IPS-18c (cell line): Measurements from ENCODE around the gene UROC1.

Experiments used
- H3K4me3 ChIP-seq: 2 replicates; pipeline ENCODE4 v1.7.0; 2013; ENCODE audit warnings: low read depth, mild to moderate bottlenecking, low read length, moderate library complexity; ENCODE audit not compliant: insufficient read depth
- H3K9me3 ChIP-seq: one replicate; pipeline ENCODE4 v1.6.1; 2013; ENCODE audit warnings: mild to moderate bottlenecking, low read length, moderate library complexity; ENCODE audit not compliant: control insufficient read depth, insufficient read depth

Gene UROC1

DNA sequence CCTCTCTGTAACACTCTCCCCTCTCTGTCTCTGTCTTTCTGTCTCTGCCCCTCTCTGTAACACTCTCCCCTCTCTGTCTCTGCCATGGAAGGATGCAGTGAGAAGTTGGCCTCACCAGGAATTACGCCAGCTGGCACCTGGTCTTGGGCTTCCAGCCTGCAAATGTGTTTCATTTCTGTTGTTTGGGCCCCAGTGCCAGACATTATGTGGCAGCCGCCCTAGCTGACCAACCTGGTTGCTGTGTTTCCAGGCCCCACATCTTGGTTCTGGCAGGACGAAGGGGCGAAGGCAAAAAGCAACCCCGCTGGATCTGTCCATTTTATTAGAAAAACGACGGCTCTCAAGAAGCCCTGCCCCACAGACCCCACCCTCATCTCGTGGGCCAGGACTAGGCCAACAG lies 36.7 kb downstream of the UROC1 start:
- no peak overlapping the region for H3K4me3 ChIP-seq
- H3K9me3 ChIP-seq, result no peaks in the 10 kb centered on the region

DNA sequence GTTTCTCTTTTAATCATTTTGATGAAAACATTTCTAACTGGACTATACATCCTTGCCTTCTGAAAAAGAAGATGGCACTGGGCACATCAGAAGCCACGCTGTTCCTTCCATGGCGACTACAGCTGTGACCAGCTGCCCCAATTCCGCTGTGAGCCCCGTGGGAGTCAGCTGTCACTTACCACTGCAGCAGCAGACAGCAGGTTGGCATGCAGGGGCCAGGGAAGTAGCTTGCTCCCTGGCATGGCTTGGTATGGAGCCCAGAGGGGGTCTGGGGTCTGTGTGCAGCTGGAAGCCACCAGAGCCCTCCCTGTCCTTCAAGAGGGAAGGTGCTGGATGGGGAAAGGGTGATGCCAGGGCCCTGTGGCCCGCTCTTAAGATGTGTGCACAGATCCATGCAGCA lies 37.4 kb downstream of the UROC1 start:
- Histone ChIP-seq H3K9me3 (no peaks in the 10 kb centered on the region), H3K4me3 (no peak overlapping the region)

DNA sequence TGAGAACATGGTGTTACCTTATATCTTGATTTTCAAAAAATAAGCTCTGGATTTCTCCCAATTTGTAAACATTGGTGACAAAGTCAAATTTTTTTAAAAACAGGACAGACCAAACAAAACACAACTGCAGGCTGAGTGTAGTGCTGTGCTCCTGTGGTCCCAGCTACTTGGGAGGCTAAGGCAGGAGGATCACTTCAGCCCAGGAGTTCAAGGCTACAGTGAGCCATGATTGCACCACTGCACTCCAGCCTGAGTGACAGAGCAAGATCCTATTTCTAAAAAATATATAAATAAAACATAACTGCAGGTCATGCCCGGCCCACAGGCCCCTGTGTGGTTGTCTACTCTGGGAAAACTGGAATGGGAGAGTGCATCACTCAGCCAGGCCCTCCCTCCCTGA lies 37.9 kb downstream of the UROC1 start:
- Histone ChIP-seq H3K9me3 (no peaks in the 10 kb centered on the region), H3K4me3 (no peak overlapping the region)

DNA sequence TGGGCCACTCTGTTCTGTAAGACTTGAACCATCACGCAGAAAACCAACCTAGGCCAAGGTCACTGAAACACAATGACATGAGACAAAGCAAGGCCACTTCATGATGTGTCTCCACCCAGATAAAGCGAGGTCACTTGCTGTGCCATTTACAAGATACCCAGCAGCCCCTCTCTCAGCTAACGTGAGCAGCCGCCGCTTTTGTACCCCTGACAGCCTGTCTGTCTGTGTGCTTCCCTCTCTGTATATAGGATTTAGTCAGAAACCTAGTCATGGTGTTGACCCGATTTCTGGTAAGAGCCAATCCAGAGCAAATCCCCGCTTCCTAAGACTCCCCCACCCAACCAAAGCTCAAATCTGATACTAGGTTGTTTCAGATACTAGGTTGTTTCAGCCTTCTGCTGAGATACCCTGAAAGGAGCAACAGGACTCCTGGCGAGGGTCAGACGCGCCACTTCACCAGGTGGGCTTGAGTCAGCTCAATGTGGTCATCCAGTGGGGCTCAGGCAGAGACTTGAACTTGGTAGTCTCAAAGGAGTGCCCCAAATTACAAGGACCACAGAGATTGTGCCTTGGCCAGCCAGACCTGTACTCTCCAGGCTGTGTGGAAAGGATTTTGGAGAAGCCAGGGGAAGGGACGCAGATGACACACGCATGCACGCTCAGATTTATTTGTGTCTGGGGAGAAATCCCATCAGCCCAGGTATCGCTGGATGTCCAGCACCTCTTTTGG lies 38.8 kb downstream of the UROC1 start:
- H3K9me3 ChIP-seq, result no peaks in the 10 kb centered on the region
- H3K4me3 ChIP-seq, result no peak overlapping the region

DNA sequence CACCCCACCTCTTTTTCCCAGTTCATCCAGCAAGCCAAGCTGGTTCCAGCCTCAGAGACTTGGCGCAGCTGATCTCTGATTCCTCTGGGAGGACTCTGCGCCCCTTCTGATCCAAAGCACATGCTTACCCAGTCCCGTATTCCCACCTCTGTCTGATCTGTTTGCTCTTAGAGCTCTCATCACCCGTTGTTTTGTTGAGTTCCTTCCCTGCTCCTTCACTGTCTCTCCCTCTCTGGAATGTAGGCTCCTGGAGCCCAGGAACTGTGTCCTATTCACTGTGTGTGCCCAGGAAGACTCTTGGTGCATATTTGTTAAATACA lies 40.6 kb downstream of the UROC1 start:
- Histone ChIP-seq H3K4me3 (no peak overlapping the region), H3K9me3 (no peaks in the 10 kb centered on the region)

DNA sequence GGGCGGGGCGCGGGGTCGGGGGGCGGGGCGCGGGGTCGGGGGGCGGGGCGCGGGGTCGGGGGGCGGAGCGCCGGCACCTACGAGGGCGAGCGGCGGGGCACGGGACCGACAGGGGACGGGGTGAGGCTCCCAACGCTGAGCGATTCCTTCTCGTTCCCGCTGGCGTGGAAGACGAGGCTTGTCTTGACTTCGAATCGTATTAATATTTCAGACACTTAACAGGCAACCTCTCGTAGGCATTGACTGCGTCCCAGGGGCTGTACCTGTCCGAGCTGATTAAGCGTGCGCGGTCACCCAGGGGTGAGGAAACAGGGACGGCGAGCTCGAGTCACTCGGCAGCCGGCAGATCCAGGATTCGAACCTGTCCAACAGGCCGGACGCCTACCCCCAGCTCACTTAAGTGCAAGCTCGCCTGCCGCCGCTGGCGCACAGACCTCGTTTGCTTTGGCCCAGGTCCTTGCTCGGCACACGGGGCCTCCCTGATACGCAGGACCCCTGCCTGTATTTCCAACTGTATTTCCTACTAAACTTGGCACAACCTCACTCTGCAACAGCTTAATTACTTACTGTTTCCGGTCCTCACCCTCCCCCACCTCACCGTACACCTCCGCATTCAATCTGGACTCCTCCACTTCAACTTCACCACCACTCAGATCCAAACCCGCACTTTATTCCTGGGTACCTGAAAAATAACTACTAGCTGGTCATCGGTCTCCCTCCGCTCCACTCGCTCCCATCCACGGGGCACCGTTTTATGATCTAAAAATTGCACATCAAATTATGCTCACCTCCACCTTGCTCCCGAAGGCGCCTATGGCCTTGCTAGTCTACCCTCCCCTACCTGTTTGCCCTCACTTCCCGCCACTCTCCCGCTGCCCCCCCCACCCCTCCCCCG lies 41.2 kb downstream of the UROC1 start:
- Histone ChIP-seq H3K9me3 (no peaks in the 10 kb centered on the region), H3K4me3 (peak overlapping the region; percentile 70)

DNA sequence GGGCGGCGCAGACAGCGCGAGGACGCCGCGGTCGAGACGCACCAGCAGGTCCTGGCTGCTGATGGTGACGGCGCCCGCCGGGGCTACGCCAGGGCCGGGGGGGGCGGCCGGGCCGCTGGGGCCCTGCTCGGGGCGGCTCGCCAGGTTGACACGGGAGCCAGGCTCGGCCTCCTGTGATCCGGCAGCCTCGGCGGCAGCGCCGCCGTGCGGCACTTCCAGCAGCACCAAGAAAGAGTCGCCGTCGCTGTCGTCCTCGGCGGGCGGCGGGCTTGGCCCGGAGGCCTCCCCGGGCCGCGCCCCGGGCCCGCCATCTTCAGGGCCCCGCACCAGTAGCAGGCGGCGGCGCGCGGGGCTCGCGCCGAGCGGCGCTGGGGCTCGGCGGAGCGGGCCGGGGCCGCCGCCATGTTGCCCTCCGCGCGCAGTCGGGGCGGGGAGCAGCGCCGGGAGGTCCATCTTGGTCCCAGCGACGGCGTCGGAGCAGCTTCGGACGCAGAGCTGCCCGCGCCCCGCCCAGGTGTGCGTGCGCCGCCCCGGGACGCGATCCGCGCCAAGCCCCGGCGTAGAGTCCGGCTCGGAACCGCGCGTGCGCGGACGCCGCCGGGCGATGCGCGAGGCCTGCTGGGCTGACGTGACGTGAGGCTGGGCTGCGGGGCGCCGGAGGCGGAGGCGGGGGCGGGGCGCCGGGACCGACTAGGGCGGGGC lies 42.0 kb downstream of the UROC1 start, which contains the start of gene ZXDC:
ZXDC (minus strand) TSS at position 479 of the 702 bp plus-strand sequence; CDS start at position 453, 26 bp downstream.
- H3K4me3 ChIP-seq, result peak within 1 kb of the TSS; percentile 70
- H3K9me3 ChIP-seq, result no peaks in the 10 kb centered on the region

DNA sequence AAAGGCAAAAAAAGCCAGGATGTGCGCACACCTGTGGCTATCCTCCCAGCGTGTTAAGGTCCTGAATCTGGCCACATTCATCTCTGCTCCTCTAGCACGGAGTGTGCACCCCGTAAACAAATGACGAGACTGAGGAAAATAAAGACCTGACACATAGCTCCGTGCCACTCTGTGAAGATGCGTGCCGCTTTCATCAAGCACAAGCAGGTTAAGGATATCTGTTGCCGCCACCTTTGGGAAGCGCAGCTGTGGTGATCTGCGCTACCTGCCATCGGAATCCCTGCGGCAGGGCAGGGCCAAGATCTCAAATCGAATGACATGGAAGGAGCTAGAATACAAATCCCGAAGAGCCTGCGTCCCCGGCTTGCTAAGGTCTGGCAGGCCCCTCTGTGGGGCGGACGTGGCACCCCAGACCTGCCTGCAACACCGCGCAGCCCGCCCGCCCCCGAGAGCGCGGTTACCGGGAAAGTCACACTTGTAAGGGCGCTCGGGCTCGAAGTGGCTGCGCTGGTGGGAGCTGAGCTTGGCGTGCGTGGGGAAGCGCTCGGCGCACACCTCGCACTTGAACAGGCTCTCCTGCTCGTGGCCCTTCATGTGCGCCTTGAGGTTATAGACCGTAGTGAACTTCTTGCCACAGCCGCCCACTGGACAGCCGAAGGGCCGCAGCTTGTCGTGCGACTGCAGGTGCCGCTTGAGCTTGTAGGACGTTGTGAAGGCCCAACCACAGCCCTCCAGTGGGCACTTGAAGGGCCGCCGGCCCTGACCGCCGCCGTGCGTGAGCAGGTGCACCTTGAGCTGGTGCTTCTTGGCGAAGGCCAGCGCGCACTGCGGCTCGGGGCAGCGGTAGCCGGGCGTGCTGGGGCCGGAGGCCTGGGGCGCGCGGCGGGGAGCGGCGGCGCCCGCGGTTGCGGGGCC lies 42.8 kb downstream of the UROC1 start:
- Histone ChIP-seq H3K9me3 (no peaks in the 10 kb centered on the region), H3K4me3 (peak overlapping the region; percentile 63)

DNA sequence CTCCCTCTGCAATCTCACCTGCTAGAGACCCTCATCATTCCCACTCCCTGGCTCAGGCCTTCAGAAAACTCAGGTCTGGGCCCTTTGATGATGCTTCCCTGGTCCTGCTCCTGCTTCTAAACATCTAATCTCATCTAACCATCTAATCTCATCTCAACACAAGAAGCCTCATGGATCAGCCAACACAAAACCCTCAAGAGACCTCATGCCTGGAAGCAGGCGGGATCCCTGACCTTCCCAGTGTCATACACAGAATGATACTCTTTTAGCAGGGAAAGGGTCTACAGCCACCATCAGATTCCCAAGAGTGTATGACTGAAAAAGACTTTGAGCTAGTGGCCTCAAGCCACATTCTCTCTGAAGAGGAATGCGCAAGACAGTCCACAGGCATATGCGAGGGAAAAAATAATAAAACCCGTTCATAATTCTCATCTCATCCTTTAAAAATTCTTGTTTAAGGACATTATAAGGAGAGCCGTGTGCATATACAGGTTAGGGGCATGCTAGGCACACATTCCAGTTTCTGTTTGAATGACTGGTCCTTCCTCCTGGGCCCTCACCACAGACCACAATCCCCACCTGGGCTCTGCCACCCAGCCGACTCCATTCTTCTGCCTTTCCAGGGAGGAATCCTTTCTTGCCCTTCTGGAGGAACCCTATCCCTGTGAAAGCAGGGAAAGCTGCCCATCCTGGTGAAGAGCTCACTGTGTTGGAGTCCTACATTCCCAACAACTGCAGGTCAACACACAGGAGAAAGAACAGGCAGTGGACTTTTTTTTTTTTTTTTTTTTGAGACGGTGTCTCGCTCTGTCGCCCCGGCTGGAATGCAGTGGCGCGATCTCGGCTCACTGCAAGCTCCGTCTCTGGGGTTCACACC lies 44.0 kb downstream of the UROC1 start:
- H3K4me3 ChIP-seq, result peak overlapping the region; percentile 10; the same call in 1 of the 2 replicates
- H3K9me3 ChIP-seq, result no peaks in the 10 kb centered on the region

DNA sequence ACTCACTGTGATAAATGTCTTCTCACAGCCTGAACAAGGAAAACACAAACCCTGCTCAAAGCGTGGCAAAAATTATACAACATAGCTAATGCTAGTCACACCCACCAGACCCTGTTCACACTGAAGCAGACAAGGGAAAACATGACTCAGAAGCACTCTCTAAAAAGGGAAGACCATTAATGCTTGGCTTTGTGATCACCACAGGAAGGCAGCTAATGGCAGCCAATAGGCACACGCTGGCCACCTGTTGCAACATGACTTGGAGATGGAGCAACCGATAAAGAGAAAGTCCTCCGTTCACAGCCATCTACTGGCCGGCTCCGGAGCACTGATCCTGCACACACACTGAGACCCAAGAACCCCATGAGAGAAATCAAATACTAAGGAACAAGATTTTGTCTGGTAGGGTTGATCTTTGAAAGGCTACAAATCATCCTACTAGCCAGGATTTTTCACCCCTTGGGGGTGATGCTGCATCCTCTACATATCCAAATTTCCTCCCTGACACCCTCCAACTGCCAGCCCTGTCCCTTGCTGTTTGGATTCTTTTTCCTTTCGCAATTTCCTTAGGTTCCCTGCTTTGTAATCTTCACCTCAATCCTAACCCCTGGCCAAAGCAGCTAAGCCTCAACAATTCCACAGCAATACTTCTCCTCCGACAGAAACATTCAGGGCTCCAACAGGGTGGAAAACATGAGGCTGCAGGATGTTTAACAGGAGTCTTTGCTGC lies 45.1 kb downstream of the UROC1 start:
- Histone ChIP-seq H3K9me3 (no peaks in the 10 kb centered on the region), H3K4me3 (no peak overlapping the region; the same call in 1 of the 2 replicates)

DNA sequence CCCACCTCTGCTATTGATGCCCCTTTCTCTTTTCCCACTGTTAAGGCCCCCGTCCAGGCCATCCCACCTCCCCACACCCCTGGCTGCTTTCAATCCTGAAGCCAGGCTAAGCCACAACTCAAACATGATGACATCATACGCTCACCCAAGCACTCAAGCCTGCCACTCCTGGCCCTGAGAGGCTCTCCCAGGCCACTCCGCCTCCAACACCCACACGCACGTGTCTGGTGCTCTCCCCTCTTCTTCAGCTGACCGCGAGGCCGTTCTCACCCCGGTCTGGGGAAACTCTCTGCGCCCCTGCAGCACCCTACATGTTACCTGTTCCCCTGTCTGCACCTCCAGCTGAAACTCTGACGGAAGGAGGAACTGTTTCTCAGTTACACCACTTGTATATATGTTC lies 48.1 kb downstream of the UROC1 start:
- H3K9me3 ChIP-seq, result no peaks in the 10 kb centered on the region
- H3K4me3 ChIP-seq, result no peak overlapping the region

DNA sequence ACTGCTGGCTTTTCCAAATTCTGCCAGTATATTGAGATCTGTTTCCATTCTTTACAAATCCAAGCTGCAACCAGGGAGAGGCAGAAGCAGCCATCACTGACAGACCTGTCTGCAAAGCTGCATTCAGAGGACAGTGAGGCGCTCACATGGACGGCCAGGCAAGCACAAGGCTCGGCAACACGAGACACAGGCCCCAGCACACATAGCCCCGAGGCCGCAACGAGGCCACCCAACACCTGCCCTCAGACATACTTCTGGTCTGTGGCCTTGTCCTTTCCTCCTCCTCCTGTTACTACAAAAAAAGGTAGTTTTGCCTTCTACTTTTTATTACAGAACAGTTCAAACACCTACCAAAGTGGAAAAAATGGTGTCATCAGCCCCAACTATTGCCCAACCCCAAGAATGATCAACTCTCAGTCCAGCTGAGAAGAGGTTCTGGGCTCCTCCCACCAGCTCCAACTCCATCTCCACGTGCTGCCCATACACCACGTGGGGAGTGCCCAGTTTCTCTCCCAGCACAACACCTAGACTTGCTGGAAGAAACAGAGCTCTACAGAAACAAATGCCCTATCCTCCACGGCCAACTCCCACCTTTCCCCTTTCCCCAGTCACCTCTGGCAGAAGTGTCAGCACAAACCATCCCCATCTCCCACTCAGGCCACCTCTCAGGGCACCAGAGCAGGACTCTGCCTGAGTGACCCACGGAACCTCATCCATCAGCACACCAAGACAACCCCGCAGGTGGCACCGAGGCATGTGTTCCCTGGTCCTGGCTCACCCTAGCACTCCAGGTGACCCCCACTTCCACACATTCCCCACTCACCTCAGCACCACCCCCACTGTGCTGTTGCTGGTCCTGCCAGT lies 49.3 kb downstream of the UROC1 start:
- Histone ChIP-seq H3K9me3 (no peaks in the 10 kb centered on the region), H3K4me3 (no peak overlapping the region)

DNA sequence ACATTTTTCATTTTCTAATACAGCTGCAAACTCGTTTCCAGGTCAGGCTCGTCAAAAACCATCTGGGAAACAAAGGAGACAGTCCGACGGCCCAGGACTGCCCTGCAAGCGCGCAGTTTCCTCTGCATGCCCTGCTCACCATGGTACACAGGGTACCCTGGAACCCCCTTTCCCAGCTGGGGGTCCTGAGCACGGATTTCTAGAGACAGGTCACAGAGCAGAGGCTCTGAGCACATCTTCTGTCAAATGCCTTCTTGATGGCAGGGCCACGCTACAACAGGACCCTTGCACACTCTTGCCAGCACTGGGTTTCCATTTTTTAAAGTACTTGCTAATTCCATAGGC lies 50.0 kb downstream of the UROC1 start:
- no peak overlapping the region for H3K4me3 ChIP-seq
- H3K9me3 ChIP-seq, result no peaks in the 10 kb centered on the region

DNA sequence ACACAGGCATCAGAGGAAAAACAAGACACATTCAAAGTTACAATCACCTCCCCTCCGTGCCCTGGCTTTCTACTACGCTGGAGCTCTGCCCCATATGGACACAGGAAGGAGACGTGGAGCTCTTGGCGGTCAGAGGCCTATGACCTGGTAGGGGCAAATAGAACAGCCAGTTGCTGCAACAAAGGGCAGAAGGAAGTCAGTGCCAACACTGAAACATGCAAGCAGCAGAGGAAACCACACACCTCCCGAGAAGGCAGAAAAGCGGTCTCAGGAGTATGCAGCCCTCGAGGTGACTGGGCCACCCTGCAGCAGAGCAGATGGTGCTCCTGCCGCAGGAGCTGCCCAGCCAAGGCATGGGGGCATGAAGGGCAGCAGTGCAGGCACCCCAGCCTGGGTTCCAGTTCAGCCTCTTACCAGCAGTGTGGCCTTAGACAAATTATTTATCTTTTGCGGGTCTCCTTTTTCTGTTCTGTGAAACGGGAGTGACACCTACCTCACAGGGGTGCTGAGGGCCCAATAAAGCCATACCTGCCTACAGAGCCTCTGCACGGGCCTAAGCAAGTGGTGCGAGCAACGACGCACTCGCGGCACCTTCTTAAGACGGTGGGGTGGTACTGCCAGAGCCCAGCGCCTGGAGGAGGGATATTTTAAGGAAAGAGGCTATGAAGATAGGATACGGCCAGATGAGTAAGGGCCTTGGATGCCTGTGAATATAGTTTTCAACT lies 50.5 kb downstream of the UROC1 start:
- Histone ChIP-seq H3K9me3 (no peaks in the 10 kb centered on the region), H3K4me3 (no peak overlapping the region)
